ENCODE data around the gene RNF214.
A peak's percentile ranks its signal among the peaks of the same experiment; 100 is the strongest.
"Not testable (repeated sequence)": the region's sequence is repeated elsewhere in the genome, so short reads cannot be mapped to it uniquely, and the experiment has no call there.

Gene RNF214

DNA sequence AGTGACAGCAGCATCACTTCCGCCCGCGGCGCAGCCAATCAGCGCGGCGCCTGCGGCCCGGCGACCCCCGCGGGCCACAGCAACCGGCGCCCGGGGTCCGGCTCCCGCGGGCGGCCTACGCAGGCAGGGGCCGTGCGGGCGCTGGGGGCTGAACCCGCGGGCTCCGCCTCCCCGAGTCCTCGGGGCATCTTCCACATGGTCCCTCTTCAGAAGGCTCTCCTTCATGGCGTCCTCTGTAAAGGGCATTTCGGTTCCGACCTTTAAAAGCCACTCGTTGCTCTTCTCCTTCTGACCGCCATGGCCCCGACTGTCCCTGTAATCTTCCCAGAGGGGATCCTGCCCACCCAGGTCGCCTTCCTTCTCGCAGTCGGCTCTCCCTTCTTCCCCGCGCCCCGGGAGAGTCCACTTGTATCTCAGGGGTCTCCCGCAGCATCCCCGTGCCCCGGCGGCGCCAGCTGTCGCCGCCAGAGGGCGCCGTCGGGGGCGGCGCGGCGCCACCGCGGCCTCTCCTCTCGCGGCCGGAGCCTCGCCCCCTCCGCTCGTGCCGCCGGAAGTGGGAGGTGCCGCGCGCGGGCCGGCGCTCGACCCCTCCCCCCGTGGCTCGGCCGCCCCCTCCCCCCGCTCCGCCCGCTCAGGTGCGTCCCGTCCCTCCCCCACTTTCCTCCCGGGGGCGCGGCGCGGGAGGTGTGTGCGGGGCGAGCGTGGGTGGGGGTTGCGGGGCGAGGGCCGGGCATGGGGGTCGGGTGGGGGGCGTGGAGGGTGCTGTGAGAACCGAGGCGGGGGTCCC is at the start of gene RNF214:
Gene RNF214, plus strand, starts transcription at position 580 of the 787 bp plus-strand sequence. CDS start 1,602 bp downstream, outside the sequence.
- peak; percentile 80 for DNase-seq (ENCODE audit: low spot score)

DNA sequence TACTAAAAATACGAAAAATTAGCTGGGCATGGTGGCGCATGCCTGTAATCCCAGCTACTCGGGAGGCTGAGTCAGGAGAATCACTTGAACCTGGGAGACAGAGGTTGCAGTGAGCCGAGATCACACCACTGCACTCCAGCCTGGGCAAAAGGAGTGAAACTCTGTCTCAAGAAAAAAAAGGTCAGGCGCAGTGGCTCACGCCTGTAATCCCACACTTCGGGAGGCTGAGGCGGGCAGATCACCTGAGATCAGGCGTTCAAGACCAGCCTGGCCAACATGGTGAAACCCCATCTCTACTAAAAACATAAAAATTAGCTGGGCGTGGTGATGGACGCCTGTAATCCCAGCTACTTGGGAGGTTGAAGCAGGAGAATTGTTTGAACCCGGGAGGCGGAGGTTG is 49.3 kb upstream of the RNF214 start:
- not testable (repeated sequence) for DNase-seq (ENCODE audit: low spot score)

GRCh38 chr11:117183724-117184349 is 48.6 kb upstream of the RNF214 start:
- DNase-seq (ENCODE audit: low spot score) = no peak

GRCh38 chr11:117185736-117186430 is 46.6 kb upstream of the RNF214 start:
- no peak for DNase-seq (ENCODE audit: low spot score)

GRCh38 chr11:117186431-117186761 is 46.1 kb upstream of the RNF214 start:
- DNase-seq (ENCODE audit: low spot score) = no peak

DNA sequence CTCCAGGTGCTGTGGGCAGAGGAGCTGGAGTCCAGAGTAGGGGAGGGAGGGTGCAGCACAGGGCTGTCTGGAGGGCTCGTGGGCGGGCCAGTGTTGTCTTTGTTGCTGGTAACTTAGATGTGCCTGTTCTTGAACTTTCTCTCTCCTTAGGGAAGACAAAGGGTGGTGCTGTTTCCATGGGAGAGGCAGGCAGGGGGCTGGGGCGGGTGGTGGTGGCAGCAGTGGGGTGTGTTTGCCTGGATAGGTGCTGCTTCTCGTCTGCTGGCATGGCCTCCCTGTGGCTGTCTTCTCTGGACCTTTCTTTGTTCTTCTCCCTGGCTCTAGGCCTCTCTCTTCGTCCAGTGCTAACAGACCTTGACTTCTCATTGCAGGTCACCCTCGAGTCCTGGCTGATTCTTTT is 45.5 kb upstream of the RNF214 start:
- DNase-seq (ENCODE audit: low spot score) = no peak

DNA sequence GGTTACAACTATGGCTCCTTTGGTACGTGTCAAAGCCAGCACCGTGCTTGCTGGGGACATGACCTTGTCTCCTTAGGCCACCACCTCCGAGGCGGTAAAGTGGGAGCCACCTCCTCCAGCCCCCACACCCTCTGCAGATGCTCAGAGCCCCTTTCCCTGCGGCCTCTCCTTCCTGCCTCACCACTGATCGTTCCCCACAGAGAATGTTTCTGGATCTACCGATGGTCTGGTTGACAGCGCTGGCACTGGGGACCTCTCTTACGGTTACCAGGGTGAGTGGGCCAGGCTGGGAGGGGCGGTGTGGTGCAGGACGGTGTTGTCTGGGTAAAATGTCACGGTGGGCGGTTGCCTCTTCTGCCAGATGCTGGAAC is 45.1 kb upstream of the RNF214 start:
- no peak for DNase-seq (ENCODE audit: low spot score)

DNA sequence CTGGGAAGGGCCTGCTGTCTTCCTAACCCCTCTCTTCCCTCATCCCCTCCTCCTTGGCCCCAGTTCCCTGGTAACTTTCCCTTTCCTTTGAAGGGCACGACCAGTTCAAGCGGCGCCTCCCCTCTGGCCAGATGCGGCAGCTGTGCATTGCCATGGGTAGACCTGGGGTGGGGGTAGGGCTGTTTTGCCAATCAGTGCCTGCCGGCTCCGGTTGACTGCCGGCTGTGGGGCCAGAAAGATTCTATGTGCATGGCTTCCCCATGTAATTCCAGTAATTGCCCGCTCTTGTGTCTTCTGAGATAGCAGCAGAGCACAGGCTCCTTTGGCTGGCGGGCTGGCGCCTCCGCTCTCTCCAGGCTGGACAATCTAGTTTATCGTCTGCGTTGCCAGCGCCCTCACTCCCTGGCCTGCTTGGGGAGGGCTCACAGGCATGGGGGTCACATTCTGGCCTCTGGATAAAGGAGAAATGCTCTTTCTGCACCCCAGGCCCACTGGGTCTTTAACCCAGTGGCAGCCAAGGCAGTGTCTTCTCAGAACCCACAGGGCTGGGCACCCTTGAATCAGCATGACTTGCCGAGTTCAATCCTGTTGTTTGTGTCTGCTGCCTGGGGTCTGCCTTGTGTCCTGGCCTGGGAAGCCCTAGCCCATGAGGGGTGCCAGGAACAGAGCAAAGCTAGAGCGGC is 44.5 kb upstream of the RNF214 start:
- DNase-seq (ENCODE audit: low spot score) = no peak

DNA sequence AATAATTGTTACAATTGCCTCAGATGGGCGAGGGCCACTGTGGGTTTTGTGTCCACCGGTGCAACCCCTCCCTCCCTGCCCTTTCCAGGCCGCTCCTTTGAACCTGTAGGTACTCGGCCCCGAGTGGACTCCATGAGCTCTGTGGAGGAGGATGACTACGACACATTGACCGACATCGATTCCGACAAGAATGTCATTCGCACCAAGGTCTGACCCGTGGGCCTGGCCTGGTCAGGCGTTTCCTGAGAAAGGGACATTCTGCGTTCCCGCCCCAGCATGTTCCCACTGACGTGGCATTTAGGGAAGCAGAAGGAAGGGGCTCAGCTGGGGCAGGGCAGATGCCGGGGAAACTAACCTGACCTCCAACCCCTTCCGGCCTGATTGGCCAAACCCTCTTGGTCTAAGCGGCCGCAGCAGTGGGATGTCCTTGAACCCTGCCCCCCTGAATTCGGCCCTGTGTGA is 43.8 kb upstream of the RNF214 start:
- no peak for DNase-seq (ENCODE audit: low spot score)

DNA sequence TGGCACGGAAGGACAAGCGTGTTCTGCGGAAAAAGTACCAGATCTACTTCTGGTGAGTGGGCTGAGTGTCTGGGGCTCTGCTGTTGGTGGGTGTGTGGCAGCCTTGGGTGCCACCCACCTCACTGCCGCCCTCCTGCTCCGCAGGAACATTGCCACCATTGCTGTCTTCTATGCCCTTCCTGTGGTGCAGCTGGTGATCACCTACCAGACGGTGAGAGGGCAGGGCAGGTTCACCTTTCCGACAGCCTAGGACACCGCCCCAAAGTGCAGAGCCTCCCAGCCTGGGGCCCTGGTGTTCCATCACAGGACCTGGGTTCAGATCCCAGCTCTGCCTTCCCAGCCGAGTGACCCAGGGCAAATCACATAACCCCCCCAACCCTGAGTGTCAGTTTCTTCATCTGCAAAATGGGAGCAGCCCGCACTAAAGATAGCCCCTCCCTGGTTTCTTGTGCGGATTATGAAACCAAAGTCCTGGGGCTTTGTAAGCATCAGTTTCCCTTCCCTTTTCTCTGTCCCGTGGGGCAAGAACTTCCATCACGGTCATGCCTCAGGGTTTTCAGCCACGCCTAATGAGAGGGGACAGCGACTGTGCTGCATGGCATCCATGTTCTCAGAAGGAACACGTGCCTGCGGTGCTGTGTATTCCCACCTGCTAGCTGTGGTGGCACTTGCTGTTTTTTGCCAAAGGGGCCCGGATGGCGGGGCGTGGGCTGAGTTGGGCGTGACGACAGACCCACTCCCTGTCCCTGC is 43.1 kb upstream of the RNF214 start:
- no peak for DNase-seq (ENCODE audit: low spot score)

GRCh38 chr11:117189941-117190544 is 42.4 kb upstream of the RNF214 start:
- no peak for DNase-seq (ENCODE audit: low spot score)

DNA sequence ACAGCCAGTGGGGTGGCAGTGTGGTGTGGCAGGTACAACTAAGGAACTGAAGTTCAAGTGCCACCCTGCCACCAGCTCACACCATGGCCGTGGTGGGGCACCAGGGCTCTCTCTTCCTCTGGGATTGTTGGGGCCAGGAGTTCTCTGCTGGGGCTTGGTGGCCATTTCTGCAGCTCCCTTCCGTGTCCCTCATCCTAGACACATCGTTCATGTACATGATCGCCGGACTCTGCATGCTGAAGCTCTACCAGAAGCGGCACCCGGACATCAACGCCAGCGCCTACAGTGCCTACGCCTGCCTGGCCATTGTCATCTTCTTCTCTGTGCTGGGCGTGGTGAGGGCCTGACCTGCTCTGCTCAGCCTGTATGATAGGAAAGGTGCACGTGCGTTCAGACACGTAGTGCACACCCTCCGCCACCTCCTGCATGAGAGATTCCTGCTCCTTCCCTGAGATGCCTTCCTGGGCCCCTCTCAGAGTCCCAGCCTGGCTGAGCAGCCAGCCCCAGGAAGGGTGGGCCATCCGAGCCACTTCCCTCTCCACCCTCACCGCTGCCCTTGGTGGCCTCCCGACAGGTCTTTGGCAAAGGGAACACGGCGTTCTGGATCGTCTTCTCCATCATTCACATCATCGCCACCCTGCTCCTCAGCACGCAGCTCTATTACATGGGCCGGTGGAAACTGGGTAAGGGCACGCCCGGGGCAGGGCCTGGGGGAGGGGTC is 40.6 kb upstream of the RNF214 start:
- DNase-seq (ENCODE audit: low spot score) = no peak

DNA sequence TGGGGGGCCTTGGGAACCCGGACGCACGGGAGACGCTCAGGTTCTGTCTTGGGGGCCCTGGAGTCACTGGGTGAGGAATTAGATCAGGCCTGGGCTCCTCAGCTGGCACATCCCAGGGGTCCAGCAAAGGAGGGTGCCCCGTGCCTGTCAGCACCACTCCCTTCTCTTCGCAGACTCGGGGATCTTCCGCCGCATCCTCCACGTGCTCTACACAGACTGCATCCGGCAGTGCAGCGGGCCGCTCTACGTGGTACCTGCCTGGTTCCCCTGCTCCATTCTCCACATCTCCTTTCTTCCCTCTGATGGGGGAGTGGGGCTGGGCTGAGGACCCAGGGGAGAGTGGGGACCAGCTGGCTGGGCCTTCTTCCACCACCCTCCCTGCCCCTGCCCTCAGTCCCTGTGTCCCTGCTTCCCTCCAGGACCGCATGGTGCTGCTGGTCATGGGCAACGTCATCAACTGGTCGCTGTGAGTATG is 40.0 kb upstream of the RNF214 start:
- no peak for DNase-seq (ENCODE audit: low spot score)

- DNase-seq (ENCODE audit: low spot score) = no peak
Observed at GRCh38 chr11:117193130-117194020, 39.1 kb upstream of the RNF214 start.

- no peak for DNase-seq (ENCODE audit: low spot score)
Observed at GRCh38 chr11:117194267-117194666, 38.2 kb upstream of the RNF214 start.

GRCh38 chr11:117195258-117195657 is 37.2 kb upstream of the RNF214 start:
- DNase-seq (ENCODE audit: low spot score) = no peak

GRCh38 chr11:117195761-117196160 is 36.7 kb upstream of the RNF214 start:
- no peak for DNase-seq (ENCODE audit: low spot score)

- no peak for DNase-seq (ENCODE audit: low spot score)
Observed at GRCh38 chr11:117197006-117197405, 35.5 kb upstream of the RNF214 start.

Measured in Ammon's horn (tissue), 1 donor.